ENCODE data around the gene FRG2B.
"Not testable (repeated sequence)": the region's sequence is repeated elsewhere in the genome, so short reads cannot be mapped to it uniquely, and the experiment has no call there.

FRG2B gene

DNA sequence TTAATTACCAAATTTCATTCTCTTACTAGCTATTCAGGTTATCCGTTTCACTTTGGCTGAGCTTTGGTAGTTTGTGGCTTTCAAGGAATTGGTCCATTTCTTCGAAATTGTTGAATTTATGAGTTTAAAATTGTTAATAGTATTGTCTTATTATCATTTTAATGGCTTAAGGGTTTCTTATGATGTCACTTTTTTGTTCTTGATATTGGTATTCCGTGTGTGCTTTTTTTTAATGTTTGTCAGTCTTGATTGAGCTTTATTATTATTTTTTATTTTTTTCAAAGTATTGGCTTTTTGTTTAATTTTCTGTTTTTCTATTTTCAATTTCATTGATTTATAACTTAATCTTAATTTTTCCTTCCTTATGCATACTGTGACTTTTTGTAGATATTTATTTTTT lies 25.9 kb downstream of the FRG2B start:
- TF ChIP-seq, protein P1, sequence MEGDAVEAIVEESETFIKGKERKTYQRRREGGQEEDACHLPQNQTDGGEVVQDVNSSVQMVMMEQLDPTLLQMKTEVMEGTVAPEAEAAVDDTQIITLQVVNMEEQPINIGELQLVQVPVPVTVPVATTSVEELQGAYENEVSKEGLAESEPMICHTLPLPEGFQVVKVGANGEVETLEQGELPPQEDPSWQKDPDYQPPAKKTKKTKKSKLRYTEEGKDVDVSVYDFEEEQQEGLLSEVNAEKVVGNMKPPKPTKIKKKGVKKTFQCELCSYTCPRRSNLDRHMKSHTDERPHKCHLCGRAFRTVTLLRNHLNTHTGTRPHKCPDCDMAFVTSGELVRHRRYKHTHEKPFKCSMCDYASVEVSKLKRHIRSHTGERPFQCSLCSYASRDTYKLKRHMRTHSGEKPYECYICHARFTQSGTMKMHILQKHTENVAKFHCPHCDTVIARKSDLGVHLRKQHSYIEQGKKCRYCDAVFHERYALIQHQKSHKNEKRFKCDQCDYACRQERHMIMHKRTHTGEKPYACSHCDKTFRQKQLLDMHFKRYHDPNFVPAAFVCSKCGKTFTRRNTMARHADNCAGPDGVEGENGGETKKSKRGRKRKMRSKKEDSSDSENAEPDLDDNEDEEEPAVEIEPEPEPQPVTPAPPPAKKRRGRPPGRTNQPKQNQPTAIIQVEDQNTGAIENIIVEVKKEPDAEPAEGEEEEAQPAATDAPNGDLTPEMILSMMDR (conservative IDR thresholded peaks at IDR 0.05; ENCODE audit: low read depth, low read length) = no peak
- Histone ChIP-seq H3K27me3 (ENCODE audit: insufficient read depth, low read depth) (no peaks in the 10 kb centered on the region; the same call in 1 of the 2 replicates), H3K27ac (no peak overlapping the region), H3K9ac (no peak overlapping the region), H2AFZ (ENCODE audit: low read depth) (no peak overlapping the region), H3K4me2 (no peak overlapping the region), H3K4me3 (IDR thresholded peaks at IDR 0.05; ENCODE audit: insufficient read depth, low read depth, low read length) (no peak overlapping the region), H3K4me1 (ENCODE audit: low read depth, poor library complexity, severe bottlenecking) (no peaks in the 10 kb centered on the region), H4K20me1 (ENCODE audit: insufficient read depth) (no peaks in the 10 kb centered on the region), H3K79me2 (ENCODE audit: insufficient read depth, low read depth) (no peaks in the 10 kb centered on the region), H3K36me3 (ENCODE audit: insufficient read depth) (no peaks in the 10 kb centered on the region)

DNA sequence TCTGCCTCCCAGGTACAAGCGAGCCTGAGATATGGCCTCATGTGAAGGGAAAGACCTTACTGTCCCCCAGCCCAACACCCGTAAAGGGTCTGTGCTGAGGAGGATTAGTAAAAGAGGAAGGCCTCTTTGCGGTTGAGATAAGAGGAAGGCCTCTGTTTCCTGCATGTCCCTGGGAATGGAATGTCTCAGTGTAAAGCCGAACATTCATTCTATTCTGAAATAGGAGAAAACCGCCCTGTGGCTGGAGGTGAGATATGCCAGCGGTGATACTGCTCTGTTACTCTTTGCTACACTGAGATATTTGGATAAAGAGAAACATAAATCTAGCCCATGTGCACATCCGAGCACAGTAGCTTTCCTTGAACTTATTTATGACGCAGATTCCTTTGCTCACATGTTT lies 26.7 kb downstream of the FRG2B start:
- H3K4me3 ChIP-seq (IDR thresholded peaks at IDR 0.05; ENCODE audit: insufficient read depth, low read depth, low read length); H2AFZ ChIP-seq (ENCODE audit: low read depth); H3K4me2 ChIP-seq; H4K20me1 ChIP-seq (ENCODE audit: insufficient read depth); H3K79me2 ChIP-seq (ENCODE audit: insufficient read depth, low read depth); H3K27ac ChIP-seq; H3K36me3 ChIP-seq (ENCODE audit: insufficient read depth); H3K27me3 ChIP-seq (ENCODE audit: insufficient read depth, low read depth); H3K9ac ChIP-seq; H3K4me1 ChIP-seq (ENCODE audit: low read depth, poor library complexity, severe bottlenecking): not testable (repeated sequence)

DNA sequence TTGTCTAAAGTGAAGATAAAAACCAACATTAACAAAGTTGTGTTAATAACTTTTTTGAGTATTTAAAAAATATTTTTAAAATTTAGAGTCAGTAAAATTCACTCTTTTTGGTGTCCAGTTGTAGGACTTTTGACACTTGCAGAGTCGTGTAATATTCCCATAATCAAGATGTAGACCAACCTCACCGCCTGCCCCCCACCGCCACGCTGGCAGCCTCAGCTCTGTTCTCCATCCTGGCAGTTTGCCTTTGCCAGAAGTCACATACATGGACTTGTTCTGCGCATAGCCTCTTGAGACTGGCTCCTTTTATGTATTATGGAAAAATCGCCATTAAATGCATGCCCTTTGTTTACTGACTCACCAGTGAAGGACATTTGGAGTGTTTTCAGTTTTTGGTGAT lies 33.9 kb downstream of the FRG2B start:
- Histone ChIP-seq H4K20me1 (ENCODE audit: insufficient read depth) (no peaks in the 10 kb centered on the region), H3K27me3 (ENCODE audit: insufficient read depth, low read depth) (no peaks in the 10 kb centered on the region; the same call in 1 of the 2 replicates)

DNA sequence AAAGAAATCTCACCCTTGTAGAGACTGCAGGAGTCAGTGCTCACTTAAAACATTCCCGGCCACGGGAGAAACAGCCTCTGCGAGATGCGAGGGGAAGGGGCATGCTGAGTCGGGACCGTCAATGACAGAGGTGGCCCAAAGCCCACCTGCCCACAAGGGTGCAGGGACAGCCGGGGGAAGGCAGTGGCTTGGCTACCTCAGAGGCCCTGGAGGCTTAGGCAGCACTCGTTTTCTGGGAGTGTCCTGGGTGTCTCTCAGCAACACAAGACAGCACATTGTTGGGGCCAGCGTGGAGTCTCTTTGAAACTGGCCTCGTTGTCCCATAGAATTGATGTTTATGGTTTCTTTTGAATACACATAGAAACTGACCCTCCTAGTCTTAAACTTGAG lies 35.6 kb downstream of the FRG2B start:
- H4K20me1 ChIP-seq (ENCODE audit: insufficient read depth) = no peaks in the 10 kb centered on the region
- H3K9ac ChIP-seq = no peak overlapping the region
- no peaks in the 10 kb centered on the region for H3K36me3 ChIP-seq (ENCODE audit: insufficient read depth)
- H3K27ac ChIP-seq = no peak overlapping the region
- no peak overlapping the region for H2AFZ ChIP-seq (ENCODE audit: low read depth)
- TF ChIP-seq, protein P1 (conservative IDR thresholded peaks at IDR 0.05; ENCODE audit: low read depth, low read length) = no peak
- no peaks in the 10 kb centered on the region; the same call in 1 of the 2 replicates for H3K27me3 ChIP-seq (ENCODE audit: insufficient read depth, low read depth)
- H3K4me3 ChIP-seq (IDR thresholded peaks at IDR 0.05; ENCODE audit: insufficient read depth, low read depth, low read length) = no peak overlapping the region
- no peak overlapping the region for H3K4me2 ChIP-seq
- no peaks in the 10 kb centered on the region for H3K79me2 ChIP-seq (ENCODE audit: insufficient read depth, low read depth)
- H3K4me1 ChIP-seq (ENCODE audit: low read depth, poor library complexity, severe bottlenecking) = no peaks in the 10 kb centered on the region

More for the DNA sequence above, 33.9 kb downstream of the FRG2B start:
- no peak overlapping the region for H2AFZ ChIP-seq (ENCODE audit: low read depth)
- no peak overlapping the region for H3K4me3 ChIP-seq (IDR thresholded peaks at IDR 0.05; ENCODE audit: insufficient read depth, low read depth, low read length)
- no peaks in the 10 kb centered on the region for H3K36me3 ChIP-seq (ENCODE audit: insufficient read depth)
- no peak overlapping the region for H3K9ac ChIP-seq
- TF ChIP-seq, protein P1 (conservative IDR thresholded peaks at IDR 0.05; ENCODE audit: low read depth, low read length) = no peak
- H3K4me2 ChIP-seq = no peak overlapping the region
- no peaks in the 10 kb centered on the region for H3K79me2 ChIP-seq (ENCODE audit: insufficient read depth, low read depth)
- H3K4me1 ChIP-seq (ENCODE audit: low read depth, poor library complexity, severe bottlenecking) = no peaks in the 10 kb centered on the region
- H3K27ac ChIP-seq = no peak overlapping the region

DNA sequence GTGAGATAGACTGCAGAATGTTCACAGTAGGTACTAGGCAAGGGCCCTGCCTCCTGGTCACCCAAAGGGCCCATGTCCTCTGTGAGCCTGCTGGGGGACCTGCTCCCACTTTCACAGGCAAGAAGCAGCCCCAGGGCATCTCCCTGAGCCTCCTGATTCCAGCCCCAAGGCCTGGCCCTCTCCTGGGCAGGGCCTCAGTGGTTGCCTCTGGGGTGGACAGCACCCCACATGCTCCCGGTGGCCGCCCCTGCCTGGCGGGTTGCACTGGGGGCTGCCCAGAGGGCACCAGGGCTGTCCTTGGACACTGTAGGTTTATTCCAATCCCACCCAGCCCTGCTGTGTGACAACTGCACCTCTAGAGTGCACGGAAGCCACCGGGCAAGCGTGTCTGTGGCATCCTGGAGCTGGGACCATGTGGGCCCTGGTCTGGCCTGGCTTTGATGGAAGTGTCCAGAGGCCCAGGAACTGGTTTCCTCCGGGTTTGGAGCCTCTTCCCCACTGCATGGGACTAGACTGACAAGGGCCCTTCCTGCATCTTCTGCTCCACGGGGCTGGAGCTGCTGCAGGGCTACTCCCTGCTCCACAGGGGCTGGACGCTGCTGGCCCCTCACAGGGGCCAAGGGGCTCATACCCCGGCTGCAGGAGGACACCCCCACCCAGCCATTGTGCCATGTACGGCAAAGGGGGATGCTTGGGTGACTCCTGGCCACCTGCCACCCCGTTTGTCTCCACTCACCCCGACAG lies 36.2 kb downstream of the FRG2B start:
- Histone ChIP-seq H4K20me1 (ENCODE audit: insufficient read depth) (no peaks in the 10 kb centered on the region), H3K36me3 (ENCODE audit: insufficient read depth) (no peaks in the 10 kb centered on the region), H3K79me2 (ENCODE audit: insufficient read depth, low read depth) (no peaks in the 10 kb centered on the region), H3K4me3 (IDR thresholded peaks at IDR 0.05; ENCODE audit: insufficient read depth, low read depth, low read length) (no peak overlapping the region), H3K9ac (no peak overlapping the region), H3K27ac (no peak overlapping the region), H3K27me3 (ENCODE audit: insufficient read depth, low read depth) (no peaks in the 10 kb centered on the region; the same call in 1 of the 2 replicates), H2AFZ (ENCODE audit: low read depth) (no peak overlapping the region), H3K4me1 (ENCODE audit: low read depth, poor library complexity, severe bottlenecking) (no peaks in the 10 kb centered on the region), H3K4me2 (no peak overlapping the region)
- TF ChIP-seq, protein P1 (conservative IDR thresholded peaks at IDR 0.05; ENCODE audit: low read depth, low read length) = no peak

DNA sequence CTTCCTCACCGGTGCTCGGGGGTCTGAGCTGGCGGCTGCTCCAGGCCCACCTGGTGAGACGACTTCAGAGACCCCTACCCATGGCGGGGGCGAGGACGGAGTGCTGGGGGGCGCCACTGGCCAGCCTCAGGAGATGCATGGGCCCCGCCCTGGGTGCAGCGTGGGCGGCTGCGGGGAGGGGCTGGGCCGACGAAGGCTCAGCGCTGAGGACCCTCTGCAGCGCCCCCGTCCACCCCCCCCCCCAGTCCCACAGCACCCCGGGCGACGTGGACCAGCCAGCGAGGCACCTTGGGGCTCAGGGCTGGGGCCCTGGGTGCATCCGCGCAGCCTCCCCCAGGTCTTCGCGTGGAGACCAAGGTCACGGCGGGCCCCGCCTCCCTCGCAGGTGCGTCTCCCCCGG lies 49.6 kb downstream of the FRG2B start:
- H3K27me3 ChIP-seq (ENCODE audit: insufficient read depth, low read depth); H3K27ac ChIP-seq; H3K9ac ChIP-seq; H4K20me1 ChIP-seq (ENCODE audit: insufficient read depth); H2AFZ ChIP-seq (ENCODE audit: low read depth); H3K4me2 ChIP-seq; H3K4me1 ChIP-seq (ENCODE audit: low read depth, poor library complexity, severe bottlenecking); H3K4me3 ChIP-seq (IDR thresholded peaks at IDR 0.05; ENCODE audit: insufficient read depth, low read depth, low read length); H3K36me3 ChIP-seq (ENCODE audit: insufficient read depth); H3K79me2 ChIP-seq (ENCODE audit: insufficient read depth, low read depth): not testable (repeated sequence)

All from KMS-11 (cell line).